Activated CD4-positive, alpha-beta memory T cell treated with anti-CD3 and anti-CD28 coated beads for 36 hours (primary cell): ENCODE measurements around the gene USP32. TPM values are rescaled to one million over a fixed set of nuclear protein-coding genes. Genes with fewer than 3 reads are reported as not detected.

Source experiments
- CTCF ChIA-PET: fragments of 350-600 bp; sonication (Branson Sonifier 250); formaldehyde crosslinking; loops from one replicate; lab custom pipeline; 2021; ENCODE audit warnings: antibody characterized with exemption, inconsistent platforms; lab: Charles Lee
- POLR2A ChIA-PET: fragments of 350-600 bp; sonication (Branson Sonifier 250); formaldehyde crosslinking; loops from one replicate; lab custom pipeline; 2021; ENCODE audit warnings: antibody characterized with exemption; lab: Charles Lee
- DNase-seq: peaks from one replicate; pipeline ENCODE4 v3.0.0-alpha.2; 2020
- H3K27ac Mint-ChIP-seq: one replicate; pipeline ENCODE4 v1.8.0; 2021; ENCODE audit warnings: mixed read lengths
- H3K27me3 Mint-ChIP-seq: one replicate; pipeline ENCODE4 v1.8.0; 2021; ENCODE audit warnings: mixed read lengths
- H3K36me3 Mint-ChIP-seq: one replicate; pipeline ENCODE4 v1.8.0; 2021; ENCODE audit warnings: mixed read lengths
- H3K4me1 Mint-ChIP-seq: one replicate; pipeline ENCODE4 v1.8.0; 2021; ENCODE audit warnings: low read depth, mixed read lengths
- H3K4me3 Mint-ChIP-seq: one replicate; pipeline ENCODE4 v1.8.0; 2021; ENCODE audit warnings: mild to moderate bottlenecking, mixed read lengths
- H3K9me3 Mint-ChIP-seq: one replicate; pipeline ENCODE4 v1.8.0; 2021; ENCODE audit warnings: mixed read lengths
- intact Hi-C: fragments of 100-400 bp; cut with micrococcal nuclease; formaldehyde crosslinking; loops from one replicate; pipeline ENCODE4 v1.15.1; 2023
- total RNA-seq, 2 experiments: library from RNA; stranded (reverse); gene quantifications; one replicate each; pipeline ENCODE4 v1.2.3, GENCODE V29; 2021

USP32 gene
- total RNA-seq, 2 experiments from 2014 or later, result 34.4 to 35.8 TPM

DNA sequence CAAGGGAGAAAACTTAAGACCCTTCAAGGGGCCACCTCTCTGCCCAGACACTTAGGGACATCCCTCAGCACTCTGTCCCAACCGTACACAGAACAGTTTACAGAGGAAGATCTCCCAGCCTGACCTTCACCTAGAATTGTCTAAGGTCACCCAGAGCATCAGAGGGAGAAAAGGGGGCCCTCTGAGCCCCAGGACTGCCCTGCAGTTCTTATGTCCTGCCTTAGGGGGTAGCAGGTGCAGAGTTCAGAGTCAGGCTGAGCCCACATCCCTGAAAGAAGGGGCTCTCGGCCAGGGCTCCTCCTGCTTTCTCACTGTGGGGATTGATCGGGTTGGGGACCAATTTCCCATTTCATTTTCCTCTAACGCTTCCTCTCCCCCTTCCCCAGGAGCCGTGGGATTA is 226.7 kb downstream of the USP32 start:
- intact Hi-C loops, result no loop called here
- no peak overlapping the region for H3K4me3 Mint-ChIP-seq
- H3K36me3 Mint-ChIP-seq, result no peaks in the 10 kb centered on the region
- H3K9me3 Mint-ChIP-seq, result no peaks in the 10 kb centered on the region
- no peaks in the 10 kb centered on the region for H3K27me3 Mint-ChIP-seq
- ChIA-PET CTCF (no interaction called here), POLR2A (no interaction called here)
- peaks cover 16% of the 10 kb centered on the region for H3K4me1 Mint-ChIP-seq
- no peak for DNase-seq
- H3K27ac Mint-ChIP-seq, result no peak overlapping the region

DNA sequence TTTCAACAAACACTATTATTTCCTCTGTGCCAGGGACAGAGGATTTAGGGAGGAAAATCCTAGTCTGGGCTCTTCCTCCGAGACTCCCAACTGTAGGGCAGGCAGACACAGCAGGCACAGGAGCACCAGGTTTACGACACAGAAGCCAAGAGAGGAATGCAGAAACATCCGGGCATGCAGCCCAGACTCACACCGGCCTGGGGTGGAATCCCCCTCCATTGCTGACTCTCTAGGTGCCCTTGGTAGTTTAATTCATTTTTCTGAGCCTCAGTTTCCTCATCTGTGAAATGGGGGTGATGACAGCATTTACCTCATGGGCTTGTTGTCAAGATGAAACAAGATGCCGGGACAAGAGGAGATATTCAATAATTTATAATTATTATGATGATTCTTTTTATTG is 227.2 kb downstream of the USP32 start:
- Mint-ChIP-seq H3K9me3 (no peaks in the 10 kb centered on the region), H3K27me3 (no peaks in the 10 kb centered on the region), H3K27ac (no peak overlapping the region), H3K4me1 (peaks cover 12% of the 10 kb centered on the region), H3K36me3 (no peaks in the 10 kb centered on the region), H3K4me3 (no peak overlapping the region)
- no peak for DNase-seq
- ChIA-PET CTCF (no interaction called here), POLR2A (no interaction called here)
- intact Hi-C loops, result no loop called here

DNA sequence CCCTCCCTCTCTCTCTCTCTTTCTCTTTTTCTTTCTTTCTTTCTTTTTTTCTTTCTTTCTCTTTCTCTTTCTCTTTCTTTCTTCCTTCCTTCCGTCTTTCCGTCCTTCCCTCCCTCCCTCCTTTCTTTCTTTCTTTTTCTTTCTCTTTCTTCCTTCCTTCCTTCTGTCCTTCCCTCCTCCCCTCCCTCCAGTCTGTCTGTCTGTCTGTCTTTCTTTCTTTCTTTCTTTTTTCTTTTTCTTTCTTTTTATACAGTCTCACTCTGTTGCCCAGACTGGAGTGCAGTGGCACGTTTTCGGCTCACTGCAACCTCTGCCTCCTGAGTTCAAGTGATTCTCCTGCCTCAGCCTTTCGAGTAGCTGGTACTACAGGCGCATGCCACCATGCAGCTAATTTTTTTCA is 227.8 kb downstream of the USP32 start:
- Mint-ChIP-seq H3K27ac (no peak overlapping the region), H3K4me3 (no peak overlapping the region), H3K9me3 (no peaks in the 10 kb centered on the region), H3K36me3 (no peaks in the 10 kb centered on the region), H3K4me1 (peaks cover 10% of the 10 kb centered on the region), H3K27me3 (no peaks in the 10 kb centered on the region)
- POLR2A ChIA-PET, result no interaction called here
- intact Hi-C loops, result no loop called here
- no peak for DNase-seq
- CTCF ChIA-PET, result no interaction called here

DNA sequence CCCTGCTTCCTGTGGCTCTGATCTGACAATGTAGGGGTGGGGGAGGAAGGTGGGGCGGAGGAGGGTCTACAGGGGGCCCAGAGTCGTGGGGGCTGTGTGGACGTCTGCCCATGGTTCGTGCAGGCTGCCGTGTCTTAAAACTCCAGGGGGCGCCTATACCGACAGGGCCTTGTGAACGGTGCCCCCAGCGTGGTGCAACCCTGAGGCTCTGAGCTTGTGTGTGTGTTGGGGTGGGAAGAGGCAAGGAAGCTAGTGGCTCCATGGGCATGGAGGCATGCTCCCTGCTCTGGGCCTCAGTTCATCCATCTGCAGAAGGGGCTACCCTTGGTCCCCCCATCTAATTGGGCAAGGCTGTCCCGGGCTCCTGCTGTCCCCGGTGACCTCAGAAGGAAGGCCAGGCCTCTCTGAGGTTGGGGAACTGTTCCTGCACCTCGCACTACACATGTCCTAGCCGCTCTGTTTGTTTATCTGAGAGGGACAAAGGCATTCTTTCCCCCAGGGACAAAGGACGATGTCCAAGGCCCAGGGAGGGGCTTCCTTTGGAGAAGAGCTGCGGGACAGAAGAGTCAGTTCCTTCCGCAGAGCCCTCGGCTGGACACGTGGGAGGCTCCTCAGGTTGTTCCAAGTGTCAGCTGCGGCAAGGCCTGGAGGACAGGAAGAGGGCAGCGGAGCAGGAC is 228.7 kb downstream of the USP32 start:
- ChIA-PET POLR2A (no interaction called here), CTCF (no interaction called here)
- Mint-ChIP-seq H3K4me1 (peaks cover 10% of the 10 kb centered on the region), H3K9me3 (no peaks in the 10 kb centered on the region), H3K4me3 (no peak overlapping the region), H3K27ac (no peak overlapping the region), H3K27me3 (peaks cover 2% of the 10 kb centered on the region), H3K36me3 (no peaks in the 10 kb centered on the region)
- no peak for DNase-seq
- intact Hi-C loops, result no loop called here

DNA sequence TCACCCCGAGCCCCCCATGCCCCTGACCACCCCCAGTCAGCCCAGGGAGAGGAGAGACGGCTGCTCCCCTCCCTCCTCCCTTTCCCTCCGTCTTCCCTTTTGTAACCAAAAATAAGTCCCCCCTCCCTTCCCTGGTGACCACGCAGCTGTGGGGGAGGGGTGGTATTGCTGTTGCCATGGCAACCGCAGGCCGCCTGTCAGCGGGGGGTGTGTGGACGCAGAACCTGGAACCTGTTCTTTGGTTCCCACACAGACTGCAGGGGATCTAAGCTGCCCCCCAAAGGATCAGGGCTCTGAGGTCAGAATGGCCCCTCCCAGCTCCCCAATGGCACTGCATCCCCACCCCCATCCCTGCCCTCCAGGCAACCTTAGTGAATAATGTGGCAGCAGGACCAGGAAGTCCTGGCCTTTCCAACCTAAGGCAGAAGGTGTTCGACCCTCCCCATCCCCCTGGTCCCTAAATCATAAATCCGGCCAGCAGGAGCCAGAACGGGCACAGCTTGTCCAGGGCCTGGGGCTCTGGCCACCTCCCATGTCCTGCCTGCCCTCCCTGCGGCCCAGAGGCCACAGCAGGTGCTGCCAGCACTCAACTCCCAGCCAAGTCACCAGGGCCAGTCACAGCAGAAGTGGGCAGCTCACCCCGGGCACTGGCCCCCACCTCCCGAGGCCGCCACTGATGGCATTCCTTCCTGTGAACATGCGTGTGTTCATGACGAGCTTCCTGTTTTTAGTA is 230.2 kb downstream of the USP32 start:
- Mint-ChIP-seq H3K9me3 (no peaks in the 10 kb centered on the region), H3K27me3 (peaks cover 5% of the 10 kb centered on the region), H3K36me3 (no peaks in the 10 kb centered on the region), H3K4me3 (no peak overlapping the region), H3K4me1 (peaks cover 10% of the 10 kb centered on the region), H3K27ac (no peak overlapping the region)
- ChIA-PET POLR2A (no interaction called here), CTCF (interaction anchor here (1.4 kb wide), 1 partner anchor 21 kb away, joined by 7 read pairs; no protein-coding TSS in a partner anchor)
- no peak for DNase-seq
- intact Hi-C loops, result no loop called here

DNA sequence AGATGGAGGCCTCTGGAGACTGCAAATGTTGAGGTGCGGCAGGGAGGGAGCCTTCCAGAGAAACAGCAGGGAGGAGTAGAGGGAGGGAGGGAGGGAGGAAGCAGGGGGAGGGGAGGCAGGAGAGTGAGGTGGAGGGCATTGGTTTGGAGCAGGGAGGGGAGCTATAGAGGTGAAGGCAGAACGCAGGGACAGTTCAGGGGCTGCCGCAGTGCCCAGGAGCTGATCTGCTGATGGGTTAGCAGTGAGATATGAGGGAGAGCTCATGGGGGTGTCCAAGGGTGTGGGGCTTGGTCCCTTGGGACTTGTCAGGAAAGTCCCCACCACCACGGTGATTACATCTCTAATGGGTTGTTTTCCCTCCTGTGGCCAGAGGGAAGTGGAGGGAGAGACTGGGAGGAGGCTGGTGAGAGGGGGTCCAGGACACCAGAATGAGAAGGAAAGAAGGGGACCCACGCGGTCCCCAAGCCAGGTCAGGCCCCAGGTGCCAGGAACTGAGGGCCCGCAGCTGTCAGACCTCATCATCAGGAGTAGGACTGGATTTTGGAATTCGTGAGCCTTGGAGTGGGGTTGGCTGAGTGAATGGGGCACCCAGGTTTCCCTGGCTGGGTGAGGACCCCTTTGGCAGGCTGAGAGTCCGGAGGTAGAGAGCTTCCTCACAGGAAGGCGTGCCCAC is 231.0 kb downstream of the USP32 start:
- ChIA-PET POLR2A (no interaction called here), CTCF (interaction anchor here (1.4 kb wide), 1 partner anchor 20 kb away, joined by 7 read pairs; no protein-coding TSS in a partner anchor)
- intact Hi-C loops, result no loop called here
- H3K4me3 Mint-ChIP-seq, result no peak overlapping the region
- DNase-seq, result no peak
- no peaks in the 10 kb centered on the region for H3K36me3 Mint-ChIP-seq
- peaks cover 9% of the 10 kb centered on the region for H3K27me3 Mint-ChIP-seq
- no peaks in the 10 kb centered on the region for H3K9me3 Mint-ChIP-seq
- H3K4me1 Mint-ChIP-seq, result peaks cover 6% of the 10 kb centered on the region
- H3K27ac Mint-ChIP-seq, result no peak overlapping the region

DNA sequence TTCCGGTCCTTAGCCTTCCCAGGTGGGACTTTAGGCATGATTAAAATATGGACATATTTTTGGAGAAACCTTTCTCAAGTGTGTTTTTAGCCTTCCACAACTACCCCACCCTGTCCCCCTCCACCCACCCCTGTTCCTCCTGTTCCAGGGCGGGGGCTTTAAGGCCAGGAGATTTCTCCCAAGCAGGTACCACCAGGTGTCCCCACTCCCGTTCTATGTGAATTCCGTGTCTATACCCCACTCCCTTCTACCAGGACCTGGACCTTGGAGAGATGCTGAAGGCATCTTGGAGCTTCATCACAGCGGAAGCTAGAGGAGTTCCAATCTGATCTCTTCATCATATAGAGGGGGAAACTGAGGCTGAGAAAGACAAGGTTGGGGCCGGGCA is 232.5 kb downstream of the USP32 start:
- H3K4me1 Mint-ChIP-seq, result no peaks in the 10 kb centered on the region
- H3K27me3 Mint-ChIP-seq, result peaks cover 12% of the 10 kb centered on the region
- no peak for DNase-seq
- intact Hi-C loops, result no loop called here
- no peak overlapping the region for H3K27ac Mint-ChIP-seq
- H3K36me3 Mint-ChIP-seq, result no peaks in the 10 kb centered on the region
- POLR2A ChIA-PET, result no interaction called here
- H3K9me3 Mint-ChIP-seq, result no peaks in the 10 kb centered on the region
- H3K4me3 Mint-ChIP-seq, result no peak overlapping the region
- CTCF ChIA-PET, result no interaction called here

DNA sequence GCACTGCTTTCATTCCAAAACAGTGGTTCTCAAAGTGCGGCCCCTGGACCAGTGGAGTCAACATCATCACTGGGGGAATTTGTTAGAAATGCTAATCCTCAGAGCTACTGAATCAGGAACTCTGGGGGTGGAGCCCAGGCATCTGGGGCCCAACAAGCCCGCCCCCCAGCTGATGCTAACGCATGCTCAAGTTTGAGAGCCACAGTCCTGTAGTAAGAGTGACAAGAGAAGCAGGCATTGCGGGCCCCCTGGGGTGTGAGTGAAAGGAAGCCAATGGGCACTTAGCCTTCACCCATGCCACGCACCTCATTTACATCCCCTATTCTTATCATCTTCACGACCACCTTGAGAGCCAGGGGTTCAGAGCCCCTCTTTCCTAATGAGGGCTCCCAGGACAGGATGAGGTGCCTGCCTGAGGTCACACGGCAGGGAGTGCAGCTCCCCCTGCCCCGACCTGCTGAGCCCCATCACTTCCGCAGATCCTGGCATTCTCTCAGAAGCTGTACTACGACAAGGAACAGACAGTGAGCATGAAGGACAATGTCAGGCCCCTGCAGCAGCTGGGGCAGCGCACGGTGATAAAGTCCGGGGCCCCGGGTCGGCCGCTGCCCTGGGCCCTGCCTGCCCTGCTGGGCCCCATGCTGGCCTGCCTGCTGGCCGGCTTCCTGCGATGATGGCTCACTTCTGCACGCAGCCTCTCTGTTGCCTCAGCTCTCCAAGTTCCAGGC is 233.0 kb downstream of the USP32 start:
- no peak for DNase-seq
- H3K9me3 Mint-ChIP-seq, result no peaks in the 10 kb centered on the region
- no peaks in the 10 kb centered on the region for H3K4me1 Mint-ChIP-seq
- no peaks in the 10 kb centered on the region for H3K36me3 Mint-ChIP-seq
- H3K4me3 Mint-ChIP-seq, result no peak overlapping the region
- peaks cover 12% of the 10 kb centered on the region for H3K27me3 Mint-ChIP-seq
- ChIA-PET POLR2A (no interaction called here), CTCF (no interaction called here)
- H3K27ac Mint-ChIP-seq, result no peak overlapping the region
- intact Hi-C loops, result no loop called here

DNA sequence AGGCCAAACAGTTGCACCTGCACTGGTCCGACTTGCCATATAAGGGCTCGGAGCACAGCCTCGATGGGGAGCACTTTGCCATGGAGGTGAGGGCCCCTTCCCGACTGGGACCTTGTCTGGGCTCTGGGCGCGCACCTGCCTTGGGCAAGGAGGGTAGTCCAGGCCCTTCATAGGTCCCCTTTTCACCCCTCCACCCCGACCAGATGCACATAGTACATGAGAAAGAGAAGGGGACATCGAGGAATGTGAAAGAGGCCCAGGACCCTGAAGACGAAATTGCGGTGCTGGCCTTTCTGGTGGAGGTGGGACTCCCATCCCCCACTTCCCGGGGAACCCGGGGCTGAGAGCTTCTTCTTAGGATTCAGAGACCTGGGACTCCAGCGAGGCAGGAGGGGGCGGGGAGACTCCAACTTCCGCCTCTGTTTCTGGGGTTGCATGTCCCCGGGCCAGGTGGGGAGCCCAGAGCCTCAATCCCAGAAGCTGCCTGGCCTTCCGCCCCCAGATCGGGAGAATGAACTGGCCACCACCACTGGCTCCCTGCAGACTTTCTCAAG is 234.4 kb downstream of the USP32 start:
- Mint-ChIP-seq H3K4me3 (no peak overlapping the region), H3K9me3 (no peaks in the 10 kb centered on the region), H3K36me3 (no peaks in the 10 kb centered on the region), H3K27ac (no peak overlapping the region), H3K27me3 (peaks cover 21% of the 10 kb centered on the region), H3K4me1 (no peaks in the 10 kb centered on the region)
- intact Hi-C loops, result no loop called here
- no peak for DNase-seq
- ChIA-PET CTCF (no interaction called here), POLR2A (no interaction called here)

DNA sequence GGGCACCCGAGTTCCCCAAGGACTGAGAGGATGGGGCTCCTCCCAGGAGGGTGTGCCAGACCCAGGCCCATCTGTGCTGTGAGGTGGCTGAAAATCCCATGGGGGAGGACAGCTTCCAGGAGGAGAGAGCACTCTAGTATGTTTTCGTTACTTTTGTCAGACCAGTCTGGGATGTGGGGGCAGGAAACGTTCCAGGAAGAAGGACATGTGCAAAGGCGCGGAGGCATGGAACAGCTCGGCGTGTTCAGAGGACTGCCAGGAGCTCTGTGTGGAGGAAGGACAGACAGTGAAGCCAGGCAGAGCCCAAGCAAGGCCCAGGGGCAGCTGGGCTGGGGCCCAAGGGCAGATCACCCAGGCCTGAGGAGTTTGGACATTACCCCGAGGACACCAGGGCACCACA is 235.2 kb downstream of the USP32 start:
- Mint-ChIP-seq H3K36me3 (no peaks in the 10 kb centered on the region), H3K4me3 (no peak overlapping the region), H3K9me3 (no peaks in the 10 kb centered on the region), H3K27ac (no peak overlapping the region), H3K4me1 (no peaks in the 10 kb centered on the region), H3K27me3 (peaks cover 28% of the 10 kb centered on the region)
- no peak for DNase-seq
- ChIA-PET POLR2A (no interaction called here), CTCF (no interaction called here)
- intact Hi-C loops, result no loop called here

DNA sequence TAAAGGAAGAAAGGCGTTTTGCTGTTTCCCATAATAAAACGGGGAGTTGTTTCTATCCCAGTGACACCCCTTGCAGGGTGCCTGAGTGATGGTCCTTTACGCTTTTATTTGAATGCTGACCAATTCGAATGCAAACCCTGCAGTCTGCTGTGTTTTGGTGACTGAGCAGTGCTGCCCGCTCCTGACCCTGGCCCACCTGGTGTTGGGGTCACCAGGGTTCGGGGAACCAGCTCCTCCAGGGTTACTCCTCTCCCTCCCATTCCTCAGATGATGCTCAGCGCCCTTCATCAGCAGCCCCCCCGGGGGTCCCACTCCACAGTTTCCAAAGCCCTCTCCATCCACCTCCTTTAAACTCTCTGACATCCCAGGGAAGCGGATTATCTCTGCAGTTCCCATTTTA is 236.1 kb downstream of the USP32 start:
- no peaks in the 10 kb centered on the region for H3K36me3 Mint-ChIP-seq
- no peak overlapping the region for H3K4me3 Mint-ChIP-seq
- no peak for DNase-seq
- CTCF ChIA-PET, result no interaction called here
- H3K9me3 Mint-ChIP-seq, result no peaks in the 10 kb centered on the region
- H3K27ac Mint-ChIP-seq, result no peak overlapping the region
- H3K4me1 Mint-ChIP-seq, result peaks cover 5% of the 10 kb centered on the region
- peaks cover 37% of the 10 kb centered on the region for H3K27me3 Mint-ChIP-seq
- intact Hi-C loops, result no loop called here
- POLR2A ChIA-PET, result interaction anchor here (0.6 kb wide), 1 partner anchor 227 kb away, joined by 3 read pairs; no protein-coding TSS in a partner anchor

DNA sequence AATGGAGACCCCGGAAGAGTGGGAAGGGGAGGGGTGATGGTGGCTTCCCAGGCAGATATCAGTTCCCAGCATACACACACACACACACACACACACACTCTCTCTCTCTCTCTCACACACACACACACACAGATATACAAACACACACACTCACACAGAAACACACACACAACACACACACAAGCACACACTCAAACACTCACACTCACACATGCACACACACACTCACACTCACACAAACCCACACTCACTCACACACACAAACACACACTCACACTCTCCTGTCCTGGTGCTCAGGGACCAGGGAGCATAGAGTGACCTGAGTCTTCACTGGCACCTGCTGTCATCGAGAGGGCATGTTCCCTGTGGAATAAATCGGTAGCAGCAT is 236.5 kb downstream of the USP32 start:
- Mint-ChIP-seq H3K4me1 (peaks cover 7% of the 10 kb centered on the region), H3K4me3 (no peak overlapping the region), H3K9me3 (no peaks in the 10 kb centered on the region), H3K36me3 (no peaks in the 10 kb centered on the region), H3K27me3 (peaks cover 40% of the 10 kb centered on the region), H3K27ac (no peak overlapping the region)
- CTCF ChIA-PET, result no interaction called here
- intact Hi-C loops, result no loop called here
- DNase-seq, result no peak
- POLR2A ChIA-PET, result interaction anchor here (0.6 kb wide), 1 partner anchor 228 kb away, joined by 3 read pairs; no protein-coding TSS in a partner anchor
